Loucy (cell line): ENCODE data around the gene BDKRB1.

Experiments
- H2AFZ ChIP-seq: fragments of 200-600 bp; sonication (generic); 2 replicates; pipeline ENCODE4 v1.6.0; 2016; ENCODE audit warnings: antibody characterized with exemption, mild to moderate bottlenecking, low read length, moderate library complexity
- H3F3A ChIP-seq: fragments of 200-600 bp; 2 replicates; pipeline ENCODE4 v1.6.0; 2016; ENCODE audit warnings: antibody characterized with exemption, low read depth, mild to moderate bottlenecking
- H3K27me3 ChIP-seq: fragments of 200-600 bp; sonication (generic); 2 replicates; pipeline ENCODE4 v1.6.1; 2014; ENCODE audit warnings: low read length, mild to moderate bottlenecking; ENCODE audit not compliant: insufficient read depth, poor library complexity, severe bottlenecking
- H3K36me3 ChIP-seq: fragments of 200-600 bp; sonication (generic); 2 replicates; pipeline ENCODE4 v1.6.1; 2016; ENCODE audit warnings: low read length; ENCODE audit not compliant: insufficient read depth
- H3K4me1 ChIP-seq: fragments of 200-600 bp; sonication (generic); 2 replicates; pipeline ENCODE4 v1.5.1; 2014; ENCODE audit warnings: low read length, mild to moderate bottlenecking; ENCODE audit not compliant: insufficient read depth, poor library complexity, severe bottlenecking
- H3K4me2 ChIP-seq: fragments of 200-600 bp; sonication (generic); 2 replicates; pipeline ENCODE4 v1.6.0; 2014; ENCODE audit warnings: antibody characterized with exemption, low read length, low read depth, mild to moderate bottlenecking; ENCODE audit not compliant: poor library complexity, severe bottlenecking
- H3K4me3 ChIP-seq: fragments of 200-600 bp; sonication (generic); 2 replicates; pipeline ENCODE4 v1.5.1; 2014; ENCODE audit warnings: low read length, mild to moderate bottlenecking, mixed read lengths; ENCODE audit not compliant: poor library complexity, severe bottlenecking
- H3K79me2 ChIP-seq: fragments of 200-600 bp; sonication (generic); 2 replicates; pipeline ENCODE4 v1.6.1; 2014; ENCODE audit warnings: low read length; ENCODE audit not compliant: insufficient read depth
- H3K9ac ChIP-seq: fragments of 200-600 bp; sonication (generic); 2 replicates; pipeline ENCODE4 v1.6.0; 2014; ENCODE audit warnings: mild to moderate bottlenecking, low read depth, low read length, moderate library complexity; ENCODE audit not compliant: poor library complexity, severe bottlenecking
- H3K9me2 ChIP-seq: fragments of 200-600 bp; sonication (generic); replicated peaks from 2 replicates; pipeline ENCODE4 v1.6.1; 2016; ENCODE audit warnings: low read depth, low read length, mixed read lengths
- H3K9me3 ChIP-seq: fragments of 200-600 bp; sonication (generic); 2 replicates; pipeline ENCODE4 v1.6.1; 2014; ENCODE audit warnings: mild to moderate bottlenecking, antibody characterized with exemption, low read length, low read depth; ENCODE audit not compliant: insufficient read depth
- H4K20me1 ChIP-seq: fragments of 200-600 bp; sonication (generic); 2 replicates; pipeline ENCODE4 v1.6.0; 2014; ENCODE audit warnings: antibody characterized with exemption, low read length, mild to moderate bottlenecking; ENCODE audit not compliant: insufficient read depth, poor library complexity, severe bottlenecking
- CTCF ChIP-seq: fragments of 200-600 bp; sonication (generic); conservative IDR thresholded peaks from 2 replicates; pipeline ENCODE4 v1.5.1; 2014; ENCODE audit warnings: mild to moderate bottlenecking, antibody characterized with exemption, low read length
- EZH2phosphoT487 ChIP-seq: fragments of 200-600 bp; IDR thresholded peaks from 2 replicates; pipeline ENCODE4 v1.6.1; 2018; ENCODE audit warnings: antibody characterized with exemption, mild to moderate bottlenecking, moderate library complexity, borderline replicate concordance

BDKRB1 gene

GRCh38 chr14:96279564-96279963 lies 23.6 kb downstream of the BDKRB1 start:
- no peaks in the 10 kb centered on the region for H3K4me1 ChIP-seq
- no peaks in the 10 kb centered on the region for H3K9me3 ChIP-seq
- no peaks in the 10 kb centered on the region for H3K9me2 ChIP-seq
- no peaks in the 10 kb centered on the region for H3K27me3 ChIP-seq
- no peaks in the 10 kb centered on the region for H4K20me1 ChIP-seq
- TF ChIP-seq EZH2phosphoT487 (no peak), CTCF (no peak)
- no peak overlapping the region for H3K4me2 ChIP-seq
- peaks cover 7% of the 10 kb centered on the region; the same call in 1 of the 2 replicates for H3K36me3 ChIP-seq
- H2AFZ ChIP-seq = no peak overlapping the region
- no peak overlapping the region for H3K9ac ChIP-seq
- H3K4me3 ChIP-seq = no peak overlapping the region
- no peaks in the 10 kb centered on the region for H3F3A ChIP-seq
- no peaks in the 10 kb centered on the region for H3K79me2 ChIP-seq

- Histone ChIP-seq H3K79me2 (no peaks in the 10 kb centered on the region), H2AFZ (no peak overlapping the region), H3K9me2 (no peaks in the 10 kb centered on the region), H3K27me3 (no peaks in the 10 kb centered on the region), H3K4me1 (no peaks in the 10 kb centered on the region), H3K9ac (no peak overlapping the region), H3K36me3 (peaks cover 7% of the 10 kb centered on the region; the same call in 1 of the 2 replicates), H4K20me1 (no peaks in the 10 kb centered on the region), H3K4me2 (no peak overlapping the region), H3F3A (no peaks in the 10 kb centered on the region), H3K9me3 (no peaks in the 10 kb centered on the region), H3K4me3 (no peak overlapping the region)
- TF ChIP-seq CTCF = no peak
- no peak for TF ChIP-seq EZH2phosphoT487
Observed at GRCh38 chr14:96280104-96280503, 24.1 kb downstream of the BDKRB1 start.

- TF ChIP-seq EZH2phosphoT487 (no peak), CTCF (no peak)
- no peaks in the 10 kb centered on the region for H3K9me3 ChIP-seq
- H3K9me2 ChIP-seq = no peaks in the 10 kb centered on the region
- no peaks in the 10 kb centered on the region for H3K79me2 ChIP-seq
- H3F3A ChIP-seq = no peaks in the 10 kb centered on the region
- no peak overlapping the region for H3K4me3 ChIP-seq
- no peaks in the 10 kb centered on the region for H3K4me1 ChIP-seq
- H3K4me2 ChIP-seq = no peak overlapping the region
- H3K9ac ChIP-seq = no peak overlapping the region
- no peaks in the 10 kb centered on the region for H3K27me3 ChIP-seq
- H4K20me1 ChIP-seq = no peaks in the 10 kb centered on the region
- peaks cover 7% of the 10 kb centered on the region; the same call in 1 of the 2 replicates for H3K36me3 ChIP-seq
- H2AFZ ChIP-seq = no peak overlapping the region
Observed at GRCh38 chr14:96281486-96281885, 25.5 kb downstream of the BDKRB1 start.
